DMS 273 treated with DMSO at 0.1 percent for 48 hours (cell line): Measurements from ENCODE around the gene CBX4.

ENCODE experiments used
- DNase-seq: peaks from one replicate; lab custom pipeline; 2025; lab: John Stamatoyannopoulos, UW

Gene CBX4

GRCh38 chr17:79841369-79842135 is 2.3 kb upstream of the CBX4 start:
- no peak for DNase-seq

GRCh38 chr17:79840989-79841286 is 1.7 kb upstream of the CBX4 start:
- DNase-seq: no peak

DNA sequence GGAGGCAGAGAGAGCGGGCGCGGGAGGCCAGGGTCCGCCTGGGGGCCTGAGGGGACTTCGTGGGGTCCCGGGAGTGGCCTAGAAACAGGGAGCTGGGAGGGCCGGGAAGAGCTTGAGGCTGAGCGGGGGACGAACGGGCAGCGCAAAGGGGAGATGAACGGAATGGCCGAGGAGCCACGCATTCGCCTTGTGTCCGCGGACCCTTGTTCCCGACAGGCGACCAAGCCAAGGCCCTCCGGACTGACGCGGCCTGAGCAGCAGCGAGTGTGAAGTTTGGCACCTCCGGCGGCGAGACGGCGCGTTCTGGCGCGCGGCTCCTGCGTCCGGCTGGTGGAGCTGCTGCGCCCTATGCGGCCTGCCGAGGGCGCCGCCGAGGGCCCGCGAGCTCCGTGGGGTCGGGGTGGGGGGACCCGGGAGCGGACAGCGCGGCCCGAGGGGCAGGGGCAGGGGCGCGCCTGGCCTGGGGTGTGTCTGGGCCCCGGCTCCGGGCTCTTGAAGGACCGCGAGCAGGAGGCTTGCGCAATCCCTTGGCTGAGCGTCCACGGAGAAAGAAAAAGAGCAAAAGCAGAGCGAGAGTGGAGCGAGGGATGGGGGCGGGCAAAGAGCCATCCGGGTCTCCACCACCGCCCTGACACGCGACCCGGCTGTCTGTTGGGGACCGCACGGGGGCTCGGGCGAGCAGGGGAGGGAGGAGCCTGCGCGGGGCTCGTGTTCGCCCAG is 1.2 kb upstream of the CBX4 start:
- no peak for DNase-seq

DNA sequence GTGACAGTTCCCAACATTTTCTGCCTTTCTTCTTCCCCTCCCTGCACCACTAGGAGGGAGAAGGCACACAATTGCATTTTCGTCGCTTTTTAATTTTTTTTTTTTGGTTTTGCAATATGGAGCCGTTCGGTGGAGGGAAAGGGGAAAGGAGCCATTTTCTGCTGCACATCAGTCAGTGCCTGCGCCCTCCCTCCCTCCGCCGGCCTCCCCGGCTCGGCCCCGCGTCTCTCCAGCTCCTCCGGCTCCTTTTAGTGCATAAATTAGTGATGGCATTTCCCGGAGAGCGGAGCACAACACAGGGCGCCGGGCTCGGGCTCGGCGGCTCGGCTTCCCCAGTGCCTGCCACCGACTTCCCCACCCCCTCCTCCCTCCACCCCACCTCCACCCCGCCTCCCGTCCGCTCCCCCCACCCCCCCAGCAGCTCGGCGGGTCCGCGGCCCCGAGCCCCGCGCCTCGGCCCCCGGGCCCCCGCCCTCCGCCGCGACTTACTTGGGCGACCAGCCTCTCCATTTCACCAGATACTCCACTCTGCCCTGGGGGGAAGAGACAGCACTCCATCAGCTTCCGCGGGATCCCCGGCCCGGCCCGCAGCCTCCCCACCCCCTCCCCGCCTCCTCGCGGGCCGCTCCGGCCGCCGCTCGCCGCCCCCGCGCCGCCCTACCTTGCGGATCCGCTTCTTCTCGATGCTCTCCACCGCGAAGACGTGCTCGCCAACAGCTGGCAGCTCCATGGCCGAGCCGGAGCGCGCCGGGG is 542 bp downstream of the CBX4 start:
- no peak for DNase-seq

GRCh38 chr17:79837888-79838521 is 1.2 kb downstream of the CBX4 start:
- no peak for DNase-seq

GRCh38 chr17:79836972-79837887 is 2.0 kb downstream of the CBX4 start:
- no peak for DNase-seq

- DNase-seq: no peak
Observed at GRCh38 chr17:79836510-79836971, 2.7 kb downstream of the CBX4 start.

DNA sequence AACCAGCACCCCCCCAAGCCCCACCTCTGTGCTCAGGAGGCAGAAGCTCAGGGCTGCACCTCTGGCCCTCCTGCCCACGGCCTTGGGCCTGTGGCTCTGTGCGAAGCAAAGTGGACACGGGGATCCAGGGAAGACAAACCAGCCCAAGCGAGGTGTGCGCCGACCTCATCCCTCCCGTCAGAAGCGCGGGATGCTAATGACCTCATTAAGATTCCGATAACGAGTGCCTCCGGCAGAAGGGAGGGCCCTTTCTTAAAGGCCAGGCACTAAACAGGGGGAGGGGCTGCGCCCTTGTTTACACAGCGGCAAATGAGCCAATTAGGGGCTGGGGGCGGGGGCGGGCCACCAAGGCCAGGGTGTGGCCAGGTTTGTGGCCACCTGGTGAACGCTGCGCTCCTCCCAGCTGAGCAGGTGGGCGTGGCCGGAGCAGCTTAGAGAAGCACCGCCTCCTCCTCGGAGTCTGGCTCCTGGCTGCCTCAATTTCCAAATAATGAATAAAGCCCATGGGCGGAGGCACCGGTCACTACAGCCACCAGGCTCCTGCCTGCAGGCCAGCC is 3.2 kb downstream of the CBX4 start:
- no peak for DNase-seq

DNA sequence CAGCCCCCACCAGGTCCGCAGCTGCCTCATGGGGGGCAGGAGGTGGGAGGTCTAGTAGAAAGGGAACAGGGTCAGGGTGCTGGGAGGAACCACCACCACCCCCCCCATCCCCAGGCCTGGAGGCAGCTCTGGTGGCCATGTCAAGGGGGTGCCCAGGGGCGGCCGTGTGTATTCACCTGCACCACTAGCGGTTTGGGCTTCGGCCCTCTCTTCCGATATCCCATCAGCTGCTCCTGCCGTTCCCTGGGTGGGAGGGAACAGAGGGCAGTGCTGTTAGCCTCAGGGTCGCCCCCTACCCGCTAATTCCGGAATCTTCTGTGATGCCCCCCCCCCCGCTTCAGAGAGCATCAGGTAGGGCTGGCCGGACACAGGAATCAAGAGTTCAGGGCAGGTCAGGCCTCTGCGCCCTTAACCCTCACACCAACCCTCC is 3.8 kb downstream of the CBX4 start:
- DNase-seq: no peak

DNA sequence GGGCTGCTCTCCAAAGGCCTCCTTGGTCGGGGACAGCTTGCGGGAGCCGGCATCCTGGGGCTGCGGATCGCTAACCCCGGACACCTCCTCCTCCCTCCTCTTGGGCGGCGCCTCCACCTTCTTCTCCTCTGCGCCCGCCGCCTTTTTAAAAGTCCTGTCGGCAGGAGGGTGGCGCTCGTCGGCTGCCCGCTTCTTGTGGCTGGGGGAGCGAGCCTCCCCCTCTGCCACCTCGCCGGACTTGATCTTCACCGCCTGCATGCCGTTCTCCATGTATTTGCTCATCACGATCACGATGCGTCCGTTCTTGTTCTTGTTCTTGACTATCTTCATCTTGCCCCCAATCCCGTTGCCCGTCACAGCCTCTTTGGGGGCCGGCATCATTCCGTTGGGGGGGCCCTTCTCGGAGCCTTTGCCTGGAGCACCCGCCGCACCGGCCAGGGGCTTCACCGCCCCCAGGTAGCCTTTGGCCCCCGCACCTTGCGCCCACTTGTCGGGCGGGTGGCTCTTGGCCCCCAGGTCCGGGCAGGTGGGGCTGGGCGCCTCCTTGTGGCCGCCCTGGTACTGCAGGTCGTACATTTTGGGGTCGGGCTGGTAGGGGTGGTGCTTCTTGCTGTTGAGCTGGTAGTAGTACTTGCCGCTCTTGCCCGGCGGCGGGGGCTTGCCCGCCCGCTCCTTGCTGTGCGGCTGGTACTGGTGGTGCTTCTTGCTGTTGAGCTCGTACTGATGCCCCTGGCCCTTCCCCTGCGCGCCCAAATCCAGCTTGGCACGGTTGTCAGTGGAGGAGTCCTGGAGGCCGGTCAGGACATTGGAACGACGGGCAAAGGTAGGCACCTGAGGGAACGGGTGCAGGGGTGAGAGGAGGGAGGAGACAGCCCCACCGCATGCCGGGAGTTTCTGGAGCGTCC is 4.4 kb downstream of the CBX4 start:
- DNase-seq: no peak

- DNase-seq: no peak
Observed at GRCh38 chr17:79833744-79834564, 5.3 kb downstream of the CBX4 start.

DNA sequence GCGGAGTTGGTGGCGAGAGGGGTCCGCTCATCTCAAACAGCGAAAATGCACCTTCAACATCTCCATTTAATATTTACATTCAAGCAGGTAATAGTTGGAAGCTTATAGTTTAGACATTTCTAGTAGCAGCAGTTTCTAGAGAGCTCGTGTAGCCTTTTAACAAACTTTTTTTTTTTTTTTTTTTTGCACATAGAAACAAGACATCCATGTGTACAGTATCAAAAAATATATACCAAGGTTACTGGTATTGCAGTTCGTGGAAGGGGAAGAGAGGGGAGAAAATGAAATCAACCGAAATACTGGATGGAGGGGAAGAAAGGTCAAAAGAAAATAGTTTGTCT is 6.2 kb downstream of the CBX4 start:
- no peak for DNase-seq

DNA sequence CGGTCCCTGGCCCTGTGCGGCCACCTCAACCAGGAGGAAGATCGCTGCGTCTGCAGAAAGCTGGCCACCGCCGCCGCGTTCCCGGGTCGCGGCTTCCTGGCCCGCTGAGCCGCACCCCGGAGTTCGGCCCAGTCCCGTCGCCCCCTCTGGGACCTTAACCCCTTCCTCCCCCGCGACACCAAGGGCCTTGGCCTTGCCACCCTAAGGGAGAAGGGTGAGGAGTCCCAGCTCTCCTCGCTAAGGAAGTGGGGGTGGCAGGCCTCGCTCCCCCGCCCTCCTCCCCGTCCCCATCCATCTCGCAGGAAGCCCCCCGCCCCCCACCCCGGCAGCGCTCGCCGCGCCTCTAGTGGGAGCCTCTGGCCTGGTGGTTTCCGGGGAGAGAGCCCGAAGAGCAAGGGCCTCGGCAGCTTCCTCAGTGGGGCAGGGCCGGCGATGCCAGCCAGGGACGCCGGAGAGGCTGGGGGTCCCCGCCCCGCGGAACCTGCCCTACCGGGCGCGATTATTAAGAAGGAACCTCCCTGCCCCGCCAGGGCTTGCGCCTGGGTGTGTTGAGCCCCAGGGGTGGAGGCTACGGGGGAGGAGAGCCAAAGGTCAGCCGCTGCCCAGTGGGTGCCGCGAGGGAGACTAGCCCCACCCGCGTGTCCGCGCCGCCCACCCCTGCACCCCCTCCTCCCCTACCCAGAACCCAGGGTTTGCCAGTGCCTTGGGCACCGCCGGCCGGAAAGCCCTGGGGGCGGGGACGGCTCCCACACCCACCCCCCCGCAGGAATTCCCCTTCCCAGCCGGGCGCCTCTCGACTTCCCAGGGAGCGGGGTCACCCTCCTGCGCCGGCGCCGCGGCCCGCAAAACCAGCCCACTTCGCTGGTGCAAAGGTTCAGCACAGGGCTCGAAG is 6.8 kb downstream of the CBX4 start:
- no peak for DNase-seq

GRCh38 chr17:79831265-79832217 is 7.7 kb downstream of the CBX4 start:
- DNase-seq: no peak

DNA sequence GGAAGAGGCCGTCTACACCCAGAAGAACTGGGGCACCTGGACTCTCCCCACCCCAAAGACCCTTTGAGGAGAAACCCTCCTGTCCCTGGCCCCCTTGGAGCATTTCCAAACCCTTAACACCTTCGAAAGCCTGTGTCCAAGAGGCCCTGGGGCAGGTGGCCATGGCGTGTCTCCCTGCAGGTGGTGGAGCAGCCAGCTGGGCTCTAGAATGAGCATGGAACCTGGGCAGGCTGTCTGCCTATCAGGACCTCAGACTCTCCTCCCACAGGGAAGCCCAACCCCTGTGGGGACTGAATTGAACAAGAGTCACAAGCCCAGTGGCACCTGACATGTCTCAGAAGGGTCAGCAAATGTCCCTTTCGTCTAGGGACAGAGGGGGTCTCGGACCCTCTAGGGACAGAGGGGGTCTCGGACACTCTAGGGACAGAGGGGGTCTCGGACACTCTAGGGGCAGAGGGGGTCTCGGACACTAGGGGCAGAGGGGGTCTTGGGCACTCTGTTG is 8.4 kb downstream of the CBX4 start:
- DNase-seq: no peak

DNA sequence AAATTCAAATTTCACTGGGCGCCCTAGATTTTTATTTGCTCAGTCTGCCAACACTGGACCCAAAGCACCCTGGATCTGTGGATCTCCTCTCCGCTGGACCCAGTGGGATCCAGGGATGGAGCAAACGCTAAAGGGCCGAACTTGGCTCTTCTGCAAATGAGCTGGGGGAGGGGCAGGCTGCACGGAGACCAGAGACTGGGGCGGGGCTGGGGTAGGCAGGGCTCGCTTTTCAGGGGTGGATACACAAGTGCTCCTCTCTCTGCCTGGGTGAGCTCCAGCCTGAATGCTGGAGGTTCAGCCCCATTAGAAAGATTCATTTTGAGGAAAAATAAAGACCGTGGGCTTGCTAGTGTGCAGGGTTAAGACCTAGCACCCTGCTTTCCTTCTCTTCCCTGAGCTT is 8.9 kb downstream of the CBX4 start:
- DNase-seq: no peak

DNA sequence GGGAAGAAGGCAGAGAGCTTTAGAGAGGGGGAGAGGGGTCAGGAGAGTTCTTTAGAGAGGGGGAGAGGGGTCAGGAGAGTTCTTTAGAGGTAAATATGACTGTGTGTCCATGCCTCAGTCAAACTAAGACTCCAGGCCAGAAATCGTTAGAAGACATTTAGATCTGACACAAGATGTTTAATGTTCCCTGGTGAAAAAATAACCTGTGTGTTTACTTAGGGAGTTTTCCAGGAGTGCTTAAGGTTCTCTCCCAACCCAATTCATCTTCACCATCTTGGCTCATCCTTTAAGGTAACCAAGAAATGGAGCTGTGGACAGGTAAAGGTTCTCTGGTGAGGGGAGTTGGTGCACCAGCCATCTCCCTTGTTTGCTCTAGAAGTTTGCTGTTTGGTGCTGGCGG is 9.8 kb downstream of the CBX4 start:
- DNase-seq: no peak
